Ecto neural progenitor cell (in vitro differentiated cells): ENCODE results near the gene CYGB.
"Not testable (repeated sequence)": the region's sequence is repeated elsewhere in the genome, so short reads cannot be mapped to it uniquely, and the experiment has no call there.

Experiments
- DNase-seq: peaks from one replicate; pipeline ENCODE4 v3.0.0-alpha.2; 2018; ENCODE audit warnings: low spot score

CYGB gene

GRCh38 chr17:76567634-76568432, 30.3 kb upstream of the CYGB start:
- DNase-seq = no peak

- no peak for DNase-seq
Measured at GRCh38 chr17:76566988-76567431, 29.5 kb upstream of the CYGB start.

GRCh38 chr17:76566613-76566943, 29.1 kb upstream of the CYGB start:
- DNase-seq = no peak

- DNase-seq = no peak
Measured at GRCh38 chr17:76565728-76566612, 28.5 kb upstream of the CYGB start.

GRCh38 chr17:76564991-76565727, 27.6 kb upstream of the CYGB start:
- DNase-seq = not testable (repeated sequence)

GRCh38 chr17:76563359-76563758, 25.9 kb upstream of the CYGB start:
- DNase-seq = not testable (repeated sequence)

GRCh38 chr17:76562734-76563148, 25.2 kb upstream of the CYGB start:
- DNase-seq = no peak

- no peak for DNase-seq
Measured at GRCh38 chr17:76561799-76562268, 24.3 kb upstream of the CYGB start.

GRCh38 chr17:76561332-76561731, 23.8 kb upstream of the CYGB start:
- no peak for DNase-seq

GRCh38 chr17:76560877-76561221, 23.3 kb upstream of the CYGB start:
- DNase-seq = no peak

- DNase-seq = no peak
Measured at GRCh38 chr17:76560036-76560876, 22.7 kb upstream of the CYGB start.

- DNase-seq = not testable (repeated sequence)
Measured at GRCh38 chr17:76559460-76559859, 22.0 kb upstream of the CYGB start.

GRCh38 chr17:76558198-76559095, 20.9 kb upstream of the CYGB start:
- DNase-seq = no peak

GRCh38 chr17:76557368-76558197, 20.1 kb upstream of the CYGB start:
- DNase-seq = peak; percentile 99

GRCh38 chr17:76556765-76557367, 19.4 kb upstream of the CYGB start:
- DNase-seq = no peak

GRCh38 chr17:76554131-76554530, 16.6 kb upstream of the CYGB start:
- DNase-seq = no peak

- DNase-seq = no peak
Measured at GRCh38 chr17:76553178-76553908, 15.8 kb upstream of the CYGB start.

GRCh38 chr17:76551685-76552084, 14.2 kb upstream of the CYGB start:
- no peak for DNase-seq
